K562 (cell line): ENCODE measurements around the gene UBAC2. TPM values are rescaled to one million over a fixed set of nuclear protein-coding genes. Genes with fewer than 3 reads are reported as not detected.

Source experiments
- ATAC-seq: fragments of 200-7000 bp; cut with Tn5 transposase; 3 replicates; pipeline ENCODE4 v1.9.1; 2020; ENCODE audit warnings: moderate library complexity
- BruUV-seq: library from RNA; stranded (reverse); fragments of 400-500 nt; replicated peaks from 2 replicates; lab custom pipeline; 2021; lab: Mats Ljungman, UMichigan
- CTCF ChIA-PET: fragments of 300-600 bp; formaldehyde crosslinking; extraction: SDS; loops from one replicate; lab custom pipeline; 2021; ENCODE audit warnings: low intra/inter-chr PET ratio; lab: Yijun Ruan, JAX
- POLR2A ChIA-PET: fragments of 300-600, 350-650 bp; sonication (Branson Sonifier 250); formaldehyde crosslinking; extraction: SDS; loops from one replicate; lab custom pipeline; 2021; ENCODE audit warnings: antibody characterized with exemption, inconsistent platforms; lab: Yijun Ruan, JAX
- DNase-seq, 4 experiments: peaks; one replicate each; pipeline versions ENCODE4 v3.0.0 to v3.0.0-alpha.2; 2011 to 2018; ENCODE audit warnings: low spot score in 3 of 4, mixed read lengths in 3 of 4; ENCODE audit errors: extremely low read depth in 1 of 4
- FAIRE-seq: peaks from 2 replicates; lab custom pipeline; 2011; peaks lifted over from hg19 to GRCh38; lab: Jason Lieb, UNC
- H2AFZ ChIP-seq: 2 replicates; pipeline ENCODE4 v1.6.0; 2011; ENCODE audit warnings: low read depth, low read length, control low read depth, inconsistent platforms
- H3K27ac ChIP-seq: fragments of 200-600 bp; 3 replicates; pipeline ENCODE4 v1.8.0; 2011; ENCODE audit warnings: low read depth, mild to moderate bottlenecking, control low read depth, inconsistent platforms, low read length, moderate library complexity, mixed read lengths; ENCODE audit errors: extremely low read depth
- H3K27me3 ChIP-seq, 2 experiments: fragments of 300-600 bp in 1 of 2; 2 replicates in 1 of 2; 3 replicates in 1 of 2; pipeline versions ENCODE4 v1.6.0 to v1.8.0; 2011; ENCODE audit warnings: inconsistent platforms in 2 of 2, low read length in 2 of 2, mild to moderate bottlenecking in 1 of 2, mixed read lengths in 1 of 2, moderate library complexity in 1 of 2; ENCODE audit not compliant: control insufficient read depth in 2 of 2, insufficient read depth in 2 of 2
- H3K36me3 ChIP-seq: fragments of 300-600 bp; 3 replicates; pipeline ENCODE4 v1.8.0; 2011; ENCODE audit warnings: mild to moderate bottlenecking, low read length, inconsistent platforms; ENCODE audit not compliant: control insufficient read depth, insufficient read depth
- H3K4me1 ChIP-seq, 2 experiments: fragments of 200-600 bp in 1 of 2; replicated peaks in 1 of 2; 2 replicates in 1 of 2; 3 replicates in 1 of 2; pipeline versions ENCODE4 v1.5.1 to v1.8.0; 2011; ENCODE audit warnings: inconsistent platforms in 2 of 2, low read length in 2 of 2, mild to moderate bottlenecking in 1 of 2, mixed read lengths in 1 of 2, moderate library complexity in 1 of 2; ENCODE audit not compliant: control insufficient read depth in 2 of 2, insufficient read depth in 2 of 2
- H3K4me2 ChIP-seq: 2 replicates; pipeline ENCODE4 v1.6.1; 2011; ENCODE audit warnings: low read length, control low read depth, inconsistent platforms, mixed read lengths; ENCODE audit not compliant: insufficient read depth
- H3K4me3 ChIP-seq: fragments of 200-600 bp; sonication (generic), shearing (Covaris generic); 2 replicates; pipeline ENCODE4 v1.5.1; 2016; ENCODE audit warnings: control low read depth, inconsistent platforms
- H3K79me2 ChIP-seq: fragments of 200-600 bp; 3 replicates; pipeline ENCODE4 v1.8.0; 2011; ENCODE audit warnings: low read length, inconsistent platforms; ENCODE audit not compliant: control insufficient read depth, insufficient read depth
- H3K9ac ChIP-seq, 2 experiments: 2 replicates each; pipeline versions ENCODE4 v1.6.0 to v1.6.1; 2011; ENCODE audit warnings: low read depth in 2 of 2, low read length in 2 of 2, control low read depth in 1 of 2, inconsistent platforms in 1 of 2, mild to moderate bottlenecking in 1 of 2, mixed read lengths in 1 of 2; ENCODE audit not compliant: insufficient read depth in 1 of 2
- H3K9me1 ChIP-seq: one replicate; pipeline ENCODE4 v1.6.0; 2011; ENCODE audit warnings: inconsistent platforms, mild to moderate bottlenecking, low read length, moderate library complexity; ENCODE audit not compliant: control insufficient read depth, insufficient read depth
- H3K9me3 ChIP-seq: replicated peaks from 2 replicates; pipeline ENCODE4 v1.5.1; 2011; ENCODE audit warnings: low read depth, low read length, inconsistent platforms; ENCODE audit not compliant: control insufficient read depth, insufficient read depth
- H4K20me1 ChIP-seq: replicated peaks from 2 replicates; pipeline ENCODE4 v1.6.1; 2011; ENCODE audit warnings: low read length, inconsistent platforms, mixed read lengths; ENCODE audit not compliant: control insufficient read depth, insufficient read depth
- FOSL1 ChIP-seq: fragments of 200-800 bp; sonication (Bioruptor generic); conservative IDR thresholded peaks from 2 replicates; pipeline ENCODE4 v1.6.1; 2016; ENCODE audit warnings: missing genetic modification characterization, missing compliant biosample characterization
- GABPA ChIP-seq: fragments of 200-800 bp; sonication (Bioruptor generic); conservative IDR thresholded peaks from 2 replicates; pipeline ENCODE4 v1.6.1; 2016; ENCODE audit warnings: low read depth, missing genetic modification characterization, missing compliant biosample characterization
- HEY1 ChIP-seq: fragments of 250-450 bp; sonication (Bioruptor Pico); IDR thresholded peaks from 2 replicates; pipeline ENCODE4 v1.5.0; 2020; ENCODE audit warnings: mild to moderate bottlenecking, moderate library complexity, borderline replicate concordance
- HMGN3 ChIP-seq: IDR thresholded peaks from 2 replicates; pipeline ENCODE4 v1.6.1; 2011; ENCODE audit warnings: borderline replicate concordance, low read depth, mild to moderate bottlenecking, mixed read lengths, low read length; ENCODE audit not compliant: insufficient read length; ENCODE audit errors: extremely low read depth
- ID3 ChIP-seq, 2 experiments: fragments of 250-450 bp in 1 of 2; fragments of 450-650 bp in 1 of 2; sonication (Bioruptor Pico) in 1 of 2; IDR thresholded peaks; 2 replicates each; pipeline versions ENCODE4 v1.6.1 to v1.8.0; 2016 to 2021; ENCODE audit warnings: mild to moderate bottlenecking in 2 of 2, moderate library complexity in 2 of 2, missing compliant biosample characterization in 1 of 2, missing genetic modification characterization in 1 of 2
- L3MBTL2 ChIP-seq: fragments of 450-650 bp; IDR thresholded peaks from 2 replicates; pipeline ENCODE4 v1.6.1; 2016; ENCODE audit warnings: mild to moderate bottlenecking, moderate library complexity
- MNT ChIP-seq, 2 experiments: fragments of 450-650 bp; conservative IDR thresholded peaks; 2 replicates each; pipeline ENCODE4 v1.6.1; 2017; ENCODE audit warnings: mild to moderate bottlenecking in 2 of 2, moderate library complexity in 2 of 2
- NR2C2 ChIP-seq, 2 experiments: fragments of 200-800 bp in 1 of 2; sonication (Bioruptor generic) in 1 of 2; sonication (generic) in 1 of 2; formaldehyde crosslinking in 1 of 2; IDR thresholded peaks; 2 replicates each; pipeline versions ENCODE4 v1.6.1 to v1.8.0; 2016 to 2022; ENCODE audit warnings: mild to moderate bottlenecking in 1 of 2, missing compliant biosample characterization in 1 of 2, missing genetic modification characterization in 1 of 2, missing genetic modification reagents in 1 of 2
- SAFB ChIP-seq: fragments of 200-400 bp; formaldehyde crosslinking; IDR thresholded peaks from 2 replicates; pipeline ENCODE4 v1.6.1; 2017; ENCODE audit warnings: low read depth, low read length, borderline replicate concordance
- ZNF395 ChIP-seq: fragments of 200-800 bp; sonication (Bioruptor generic); IDR thresholded peaks from 2 replicates; pipeline ENCODE4 v1.6.1; 2017; ENCODE audit warnings: missing genetic modification characterization, missing compliant biosample characterization
- WGBS: fragments of 100-300 bp; shearing (Covaris generic); methylation state at CpG from one replicate; pipeline ENCODE4 v1.1.6; 2016; ENCODE audit warnings: low coverage, mixed read lengths; ENCODE audit not compliant: insufficient coverage; ENCODE audit errors: missing lambda C conversion rate; 5-methylcytosine and 5-hydroxymethylcytosine counted together
- in situ Hi-C: fragments of 300-500 bp; cut with MboI; formaldehyde crosslinking; loops from 4 replicates; pipeline ENCODE4 v1.15.0; 2018; ENCODE audit warnings: inconsistent platforms, mixed read lengths
- intact Hi-C: fragments of 100-400 bp; cut with micrococcal nuclease; formaldehyde crosslinking; loops from 2 replicates; pipeline ENCODE4 v1.14.2; 2022
- polyA plus RNA-seq, 8 experiments: library from polyadenylated mRNA; depleted of rRNA in 4 of 8; stranded (reverse) in 5 of 8; unstranded in 3 of 8; fragments of >200 nt; fragmentation: Nextera tagmentation in 2 of 8; fragmentation: Illumina TruSeq in 1 of 8; extraction: Ambion mirVana in 2 of 8; extraction: Trizol in 1 of 8; gene quantifications; 2 replicates each; pipeline versions ENCODE4 v1.2.1 to v1.2.3, GENCODE V29; 2011 to 2014; ENCODE audit warnings: inconsistent platforms in 1 of 8, missing spikeins in 1 of 8
- total RNA-seq, 7 experiments: library from RNA; depleted of rRNA in 6 of 7; stranded (reverse); fragments of >200 nt in 6 of 7; fragmentation: Illumina TruSeq in 2 of 7; extraction: Trizol in 2 of 7; gene quantifications; 2 replicates each; pipeline versions ENCODE4 v1.2.1 to v1.2.3, GENCODE V29; 2011 to 2021; ENCODE audit warnings: low replicate concordance in 1 of 7

The UBAC2 gene
- total and polyA plus RNA-seq, 9 of the 15 experiments (the other 6 are each of a cell fraction or from before 2014, with no cell fraction given) = 6.0 to 84.1 (median 32.3) TPM

DNA sequence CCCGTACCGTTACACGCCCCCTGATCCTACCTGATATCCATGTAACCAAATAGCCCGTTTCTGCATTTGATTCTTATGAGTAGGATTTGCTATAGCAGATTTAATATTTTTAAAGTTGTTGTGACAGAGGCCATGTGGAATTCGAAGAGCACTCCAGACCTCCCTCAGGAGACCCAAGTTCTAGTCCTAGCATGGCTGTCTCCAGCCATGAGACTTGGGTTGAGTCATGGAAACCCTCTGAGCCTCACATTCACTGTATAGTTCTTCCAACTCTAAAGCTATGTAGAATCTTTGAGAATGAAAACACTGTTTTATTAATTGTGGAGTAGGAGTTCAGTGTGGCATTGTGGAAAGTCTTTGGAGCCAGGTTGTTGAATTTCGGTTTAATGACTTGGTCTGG lies 114.5 kb downstream of the UBAC2 start:
- CTCF ChIA-PET = no interaction called here
- POLR2A ChIA-PET = interaction anchor here (1.1 to 1.7 kb wide), 2 partner anchors 10 kb away, joined by 4 to 10 read pairs; no protein-coding TSS in a partner anchor
- Histone ChIP-seq H3K27me3 (no peaks in the 10 kb centered on the region), H3K27ac (peak overlapping the region; percentile 66), H3K79me2 (peaks cover 6% of the 10 kb centered on the region; the same call in 2 of the 3 replicates), H4K20me1 (no peaks in the 10 kb centered on the region), H3K4me3 (no peak overlapping the region), H3K4me2 (peak overlapping the region; percentile 49), H3K9ac (peak overlapping the region in 1 of 2 experiments; percentile 39; a peak in 1 of 4 replicates), H3K9me3 (no peaks in the 10 kb centered on the region), H3K9me1 (no peaks in the 10 kb centered on the region), H3K36me3 (peaks cover 17% of the 10 kb centered on the region), H2AFZ (no peak overlapping the region), H3K4me1 (peaks cover 10 to 31% of the 10 kb centered on the region in 2 experiments)
- peak; percentile 40 for ATAC-seq
- FAIRE-seq = no peak
- no peak for DNase-seq
- in situ Hi-C loops = no loop called here
- intact Hi-C loops = no loop called here
- TF ChIP-seq L3MBTL2 (0 out of 2 replicates have a peak, but pooled peaks have one; percentile 13), HEY1 (CRISPR knock-in tag) (no peak), MNT (conservative IDR thresholded peaks at IDR 0.05) (0 out of 4 replicates have a peak, but pooled peaks of 1 of the 2 experiments have one; percentile 8), NR2C2 (CRISPR knock-in tag; IDR thresholded peaks at IDR 0.05) (no peak), NR2C2 (tag; IDR thresholded peaks at IDR 0.05) (peak; percentile 51; the same call in 1 of the 2 replicates), SAFB (no peak), FOSL1 (tag) (peak; percentile 45; the same call in 1 of the 2 replicates), ZNF395 (CRISPR knock-in tag) (0 out of 2 replicates have a peak, but pooled peaks have one; percentile 3), GABPA (0 out of 2 replicates have a peak, but pooled peaks have one; percentile 12), HMGN3 (no peak), ID3 (CRISPR knock-in tag; IDR thresholded peaks at IDR 0.05) (no peak), ID3 (tag; IDR thresholded peaks at IDR 0.05) (0 out of 2 replicates have a peak, but pooled peaks have one; percentile 5)
- WGBS = 15% methylated on average over 6 of the region's 6 CpGs
- BruUV-seq = no TSS peak
